Activated CD4-positive, alpha-beta T cell treated with anti-CD3 and anti-CD28 coated beads for 1 hour (primary cell): ENCODE results near the gene SEMA4D.
A peak's percentile ranks its signal among the peaks of the same experiment; 100 is the strongest.

Source experiments
- DNase-seq: peaks from one replicate; pipeline ENCODE4 v3.0.0-alpha.2; 2020

The SEMA4D gene

DNA sequence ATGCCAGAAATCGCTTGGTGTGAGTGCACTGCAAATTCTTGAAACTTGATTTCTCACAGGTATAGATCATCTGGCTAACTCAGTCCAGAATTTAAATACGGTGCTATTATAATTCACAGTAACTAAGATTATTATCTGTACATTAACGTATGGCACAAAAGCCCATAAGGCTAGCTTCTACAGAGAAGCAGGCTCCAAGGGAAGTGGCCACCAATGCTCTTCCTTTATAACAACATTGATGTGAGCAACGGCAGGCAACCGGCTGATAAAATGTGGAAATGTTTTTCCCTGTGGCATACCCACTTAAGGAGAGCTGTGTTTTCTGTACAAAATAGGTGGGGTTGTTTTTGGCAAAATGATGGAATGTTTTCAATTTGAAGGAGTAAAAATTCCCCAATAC lies 35.7 kb downstream of the SEMA4D start:
- DNase-seq, result no peak

GRCh38 chr9:89461265-89461664 lies 36.6 kb downstream of the SEMA4D start:
- DNase-seq, result no peak

GRCh38 chr9:89460551-89460950 lies 37.4 kb downstream of the SEMA4D start:
- no peak for DNase-seq

- DNase-seq, result no peak
These were observed 39.0 kb downstream of the SEMA4D start for GRCh38 chr9:89458768-89459496.

GRCh38 chr9:89457376-89457855 lies 40.5 kb downstream of the SEMA4D start:
- no peak for DNase-seq

DNA sequence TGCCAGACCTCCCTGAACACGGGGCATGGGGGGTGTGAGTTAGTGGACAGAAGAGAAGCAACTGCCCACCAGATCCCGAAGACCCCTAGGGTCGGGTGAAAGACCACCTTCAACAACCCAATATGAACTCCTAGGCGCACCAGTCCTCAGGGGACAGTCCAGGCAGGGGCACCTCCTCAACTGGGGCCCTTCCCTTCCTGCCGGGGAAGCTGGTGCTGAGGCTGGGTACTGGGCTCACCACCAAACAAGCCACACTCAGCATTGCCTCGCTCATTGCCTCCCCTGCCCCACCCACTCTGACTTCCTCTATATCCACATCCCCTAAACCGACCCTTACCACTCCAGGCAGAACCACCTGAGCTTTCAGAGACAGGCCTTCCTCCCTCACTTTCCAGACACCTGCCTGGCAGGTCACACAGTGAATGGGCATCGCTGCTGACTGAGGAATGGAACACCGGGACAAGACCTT lies 42.5 kb downstream of the SEMA4D start:
- DNase-seq, result no peak

- DNase-seq, result no peak
These were observed 43.2 kb downstream of the SEMA4D start for GRCh38 chr9:89454498-89455355.

- DNase-seq, result no peak
These were observed 44.5 kb downstream of the SEMA4D start for GRCh38 chr9:89453452-89453851.

DNA sequence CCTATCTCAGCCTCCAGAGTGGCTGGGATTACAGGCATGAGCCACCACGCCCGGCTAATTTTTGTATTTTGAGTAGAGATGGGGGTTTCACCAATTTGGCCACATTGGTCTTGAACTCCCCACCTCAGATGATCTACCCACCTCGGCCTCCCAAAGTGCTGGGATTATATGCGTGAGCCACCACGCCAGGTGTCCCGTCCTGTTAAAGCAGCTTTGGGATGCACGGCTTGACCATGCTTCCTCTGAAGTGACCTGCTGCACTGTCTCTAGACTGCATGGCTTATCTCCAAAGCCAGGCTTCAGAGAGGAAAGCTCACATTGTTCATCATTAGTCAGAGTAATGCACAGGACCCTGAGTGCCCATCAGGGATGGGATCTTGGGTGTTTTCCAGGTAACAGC lies 45.4 kb downstream of the SEMA4D start:
- no peak for DNase-seq

GRCh38 chr9:89450213-89450612 lies 47.7 kb downstream of the SEMA4D start:
- no peak for DNase-seq

DNA sequence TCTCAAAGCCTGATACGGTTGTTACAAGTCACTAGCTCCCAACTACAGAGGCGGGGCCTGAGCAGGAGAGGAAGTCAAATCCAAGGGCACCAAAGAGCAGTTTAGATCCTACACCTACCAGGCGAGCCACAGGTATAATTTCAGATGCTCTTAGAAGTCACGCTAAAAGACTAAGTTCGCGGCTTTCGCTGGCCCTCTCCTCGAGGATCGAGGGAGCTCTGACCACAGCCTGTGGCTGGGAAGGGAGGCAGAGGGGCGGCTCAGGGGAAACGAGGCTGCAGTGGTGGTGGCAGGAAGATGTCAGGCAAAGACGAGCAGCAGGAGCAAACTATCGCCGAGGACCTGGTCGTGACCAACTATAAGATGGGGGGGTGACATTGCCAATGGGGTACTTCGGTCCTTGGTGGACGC lies 48.6 kb downstream of the SEMA4D start:
- DNase-seq, result no peak

DNA sequence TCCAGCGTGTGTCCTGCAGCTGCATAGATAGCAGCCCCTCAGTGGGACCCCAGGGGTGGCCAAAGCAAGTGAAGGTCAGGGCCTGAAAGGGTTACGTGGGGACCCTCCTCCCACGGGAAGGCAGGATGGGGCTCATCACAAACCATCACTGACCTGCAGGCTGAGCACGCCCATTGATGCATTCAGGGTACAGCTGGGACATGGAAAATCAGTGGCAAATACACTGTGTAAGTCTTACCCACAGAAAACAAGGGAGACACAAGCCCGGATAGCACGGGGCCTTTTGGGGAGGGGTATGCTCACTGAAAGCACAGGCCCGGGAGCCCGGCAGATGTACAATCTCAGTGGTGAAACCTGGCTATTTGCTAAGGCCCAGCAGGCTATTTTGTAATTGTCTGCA lies 49.1 kb downstream of the SEMA4D start:
- DNase-seq, result no peak

GRCh38 chr9:89448381-89448780 lies 49.5 kb downstream of the SEMA4D start:
- no peak for DNase-seq

GRCh38 chr9:89447416-89447815 lies 50.5 kb downstream of the SEMA4D start:
- no peak for DNase-seq

GRCh38 chr9:89446961-89447310 lies 51.0 kb downstream of the SEMA4D start:
- no peak for DNase-seq

DNA sequence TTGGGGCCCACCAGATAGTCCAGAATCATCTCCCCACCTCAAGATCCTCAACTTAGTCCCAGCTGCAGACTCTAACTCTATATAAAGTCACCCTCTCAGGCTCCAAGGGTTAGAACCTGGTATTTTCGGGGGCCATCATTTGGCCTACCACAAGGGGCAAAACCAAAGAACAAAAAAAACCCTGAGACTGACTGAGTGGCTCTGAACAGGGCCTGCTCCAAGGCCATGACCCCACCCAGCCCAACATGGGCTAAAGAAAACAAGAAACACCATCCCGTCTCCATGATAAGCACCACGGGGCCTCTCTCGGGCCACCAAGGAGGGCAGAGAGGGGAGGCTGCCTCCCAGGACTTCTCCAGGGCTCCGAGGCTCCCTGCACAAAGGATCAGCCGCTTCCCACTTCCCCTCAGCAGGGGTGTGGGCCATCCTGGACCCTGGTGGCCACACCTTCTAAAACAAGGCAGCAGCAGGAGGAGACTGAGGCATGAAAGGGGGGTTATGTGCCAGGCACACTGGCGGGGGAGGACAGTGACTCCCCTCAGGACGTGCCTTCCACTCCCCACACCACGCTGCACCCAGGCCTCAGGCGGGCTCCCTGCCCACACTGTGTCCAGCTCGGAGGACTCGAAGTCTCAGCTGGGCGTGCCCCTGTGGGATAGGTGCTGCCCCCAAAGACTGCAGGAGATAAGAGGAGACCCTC lies 51.5 kb downstream of the SEMA4D start:
- no peak for DNase-seq

- DNase-seq, result no peak
These were observed 52.1 kb downstream of the SEMA4D start for GRCh38 chr9:89445801-89446251.

GRCh38 chr9:89444925-89445765 lies 52.8 kb downstream of the SEMA4D start:
- no peak for DNase-seq

- DNase-seq, result peak; percentile 42
These were observed 53.6 kb downstream of the SEMA4D start for GRCh38 chr9:89444274-89444673.

GRCh38 chr9:89442981-89443814 lies 54.7 kb downstream of the SEMA4D start:
- no peak for DNase-seq

- DNase-seq, result no peak
These were observed 55.4 kb downstream of the SEMA4D start for GRCh38 chr9:89442501-89442978.
